Hepatocyte (in vitro differentiated cells): ENCODE data around the gene PPM1L. TPM values are rescaled to one million over a fixed set of nuclear protein-coding genes. Genes with fewer than 3 reads are reported as not detected.

Experiments used
- DNase-seq: peaks from one replicate; pipeline ENCODE4 v3.0.0-alpha.2; 2016; ENCODE audit warnings: low spot score
- H2AFZ ChIP-seq: fragments of 200-600 bp; sonication (generic); 2 replicates; pipeline ENCODE4 v1.6.0; 2016; ENCODE audit warnings: antibody characterized with exemption, mild to moderate bottlenecking
- H3K27ac ChIP-seq: fragments of 200-600 bp; sonication (generic); 2 replicates; pipeline ENCODE4 v1.5.1; 2016; ENCODE audit warnings: mild to moderate bottlenecking
- H3K27me3 ChIP-seq: fragments of 200-600 bp; sonication (generic); 2 replicates; pipeline ENCODE4 v1.6.1; 2016
- H3K36me3 ChIP-seq: fragments of 200-600 bp; sonication (generic); replicated peaks from 2 replicates; pipeline ENCODE4 v1.5.1; 2016; ENCODE audit warnings: low read depth; ENCODE audit not compliant: insufficient read depth
- H3K4me1 ChIP-seq: fragments of 200-600 bp; sonication (generic); 2 replicates; pipeline ENCODE4 v1.5.1; 2016; ENCODE audit warnings: mild to moderate bottlenecking, moderate library complexity; ENCODE audit not compliant: insufficient read depth
- H3K4me2 ChIP-seq: fragments of 200-600 bp; sonication (generic); 2 replicates; pipeline ENCODE4 v1.6.0; 2016
- H3K4me3 ChIP-seq: fragments of 200-600 bp; sonication (generic); 2 replicates; pipeline ENCODE4 v1.5.1; 2016; ENCODE audit warnings: mild to moderate bottlenecking
- H3K79me2 ChIP-seq: fragments of 200-600 bp; sonication (generic); 2 replicates; pipeline ENCODE4 v1.6.0; 2017; ENCODE audit warnings: mild to moderate bottlenecking
- H3K9me2 ChIP-seq: fragments of 200-600 bp; sonication (generic); replicated peaks from 2 replicates; pipeline ENCODE4 v1.6.0; 2017; ENCODE audit warnings: mild to moderate bottlenecking; ENCODE audit not compliant: insufficient read depth
- H3K9me3 ChIP-seq: fragments of 200-600 bp; sonication (generic); 2 replicates; pipeline ENCODE4 v1.5.1; 2016; ENCODE audit warnings: low read depth, mild to moderate bottlenecking
- H4K20me1 ChIP-seq: fragments of 200-600 bp; sonication (generic); 2 replicates; pipeline ENCODE4 v1.6.0; 2016; ENCODE audit warnings: mild to moderate bottlenecking; ENCODE audit not compliant: insufficient read depth, poor library complexity, severe bottlenecking
- EZH2 ChIP-seq: fragments of 200-600 bp; sonication (generic); IDR thresholded peaks from 2 replicates; pipeline ENCODE4 v1.6.1; 2016; ENCODE audit warnings: antibody characterized with exemption, mild to moderate bottlenecking, borderline replicate concordance
- EZH2phosphoT487 ChIP-seq: fragments of 200-600 bp; sonication (generic); IDR thresholded peaks from one replicate; pipeline ENCODE4 v1.6.1; 2018; ENCODE audit warnings: antibody characterized with exemption, mild to moderate bottlenecking, low read depth, moderate library complexity; ENCODE audit not compliant: unreplicated experiment, severe bottlenecking
- WGBS: methylation state at CpG from one replicate; pipeline ENCODE4 v1.1.6; 2016; ENCODE audit warnings: low lambda C conversion rate; ENCODE audit errors: missing lambda C conversion rate; 5-methylcytosine and 5-hydroxymethylcytosine counted together
- polyA plus RNA-seq: library from polyadenylated mRNA; unstranded; fragments of >200 nt; fragmentation: Nextera tagmentation; extraction: Ambion mirVana; gene quantifications from 2 replicates; pipeline ENCODE4 v1.2.1, GENCODE V29; 2016
- total RNA-seq: library from RNA; depleted of rRNA; stranded (reverse); fragments of >200 nt; gene quantifications from 2 replicates; pipeline ENCODE4 v1.2.3, GENCODE V29; 2014
- TF ChIP-seq, protein P1 (sequence below): fragments of 200-600 bp; sonication (generic); IDR thresholded peaks from 2 replicates; pipeline ENCODE4 v1.5.1; 2016; ENCODE audit warnings: antibody characterized with exemption, mild to moderate bottlenecking; ENCODE audit not compliant: poor library complexity

The PPM1L gene
- total and polyA plus RNA-seq, 2 experiments from 2014 or later = 5.1 to 13.1 TPM

GRCh38 chr3:161081633-161082032, 325.6 kb downstream of the PPM1L start:
- H3K4me3 ChIP-seq = no peak overlapping the region
- TF ChIP-seq EZH2phosphoT487 (no peak), EZH2 (no peak)
- TF ChIP-seq, protein P1, sequence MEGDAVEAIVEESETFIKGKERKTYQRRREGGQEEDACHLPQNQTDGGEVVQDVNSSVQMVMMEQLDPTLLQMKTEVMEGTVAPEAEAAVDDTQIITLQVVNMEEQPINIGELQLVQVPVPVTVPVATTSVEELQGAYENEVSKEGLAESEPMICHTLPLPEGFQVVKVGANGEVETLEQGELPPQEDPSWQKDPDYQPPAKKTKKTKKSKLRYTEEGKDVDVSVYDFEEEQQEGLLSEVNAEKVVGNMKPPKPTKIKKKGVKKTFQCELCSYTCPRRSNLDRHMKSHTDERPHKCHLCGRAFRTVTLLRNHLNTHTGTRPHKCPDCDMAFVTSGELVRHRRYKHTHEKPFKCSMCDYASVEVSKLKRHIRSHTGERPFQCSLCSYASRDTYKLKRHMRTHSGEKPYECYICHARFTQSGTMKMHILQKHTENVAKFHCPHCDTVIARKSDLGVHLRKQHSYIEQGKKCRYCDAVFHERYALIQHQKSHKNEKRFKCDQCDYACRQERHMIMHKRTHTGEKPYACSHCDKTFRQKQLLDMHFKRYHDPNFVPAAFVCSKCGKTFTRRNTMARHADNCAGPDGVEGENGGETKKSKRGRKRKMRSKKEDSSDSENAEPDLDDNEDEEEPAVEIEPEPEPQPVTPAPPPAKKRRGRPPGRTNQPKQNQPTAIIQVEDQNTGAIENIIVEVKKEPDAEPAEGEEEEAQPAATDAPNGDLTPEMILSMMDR = no peak
- 83% methylated on average over 4 of the region's 4 CpGs for WGBS
- H3K9me2 ChIP-seq = no peaks in the 10 kb centered on the region
- H3K27ac ChIP-seq = no peak overlapping the region
- no peak overlapping the region for H3K4me2 ChIP-seq
- no peaks in the 10 kb centered on the region for H3K9me3 ChIP-seq
- no peaks in the 10 kb centered on the region for H3K36me3 ChIP-seq
- no peak for DNase-seq
- no peaks in the 10 kb centered on the region for H3K4me1 ChIP-seq
- no peaks in the 10 kb centered on the region for H3K79me2 ChIP-seq
- H2AFZ ChIP-seq = no peak overlapping the region
- no peaks in the 10 kb centered on the region for H3K27me3 ChIP-seq
- H4K20me1 ChIP-seq = no peaks in the 10 kb centered on the region

GRCh38 chr3:161082063-161082462, 326.0 kb downstream of the PPM1L start:
- no peak overlapping the region for H3K4me3 ChIP-seq
- no peaks in the 10 kb centered on the region for H3K4me1 ChIP-seq
- no peaks in the 10 kb centered on the region for H3K9me2 ChIP-seq
- H3K27ac ChIP-seq = no peak overlapping the region
- H3K9me3 ChIP-seq = no peaks in the 10 kb centered on the region
- DNase-seq = no peak
- no peaks in the 10 kb centered on the region for H3K36me3 ChIP-seq
- no peak overlapping the region for H3K4me2 ChIP-seq
- H2AFZ ChIP-seq = no peak overlapping the region
- no peaks in the 10 kb centered on the region for H3K27me3 ChIP-seq
- 74% methylated on average over 2 of the region's 2 CpGs for WGBS
- H3K79me2 ChIP-seq = no peaks in the 10 kb centered on the region
- TF ChIP-seq, protein P1 = no peak
- TF ChIP-seq EZH2 = no peak
- no peaks in the 10 kb centered on the region for H4K20me1 ChIP-seq

DNA sequence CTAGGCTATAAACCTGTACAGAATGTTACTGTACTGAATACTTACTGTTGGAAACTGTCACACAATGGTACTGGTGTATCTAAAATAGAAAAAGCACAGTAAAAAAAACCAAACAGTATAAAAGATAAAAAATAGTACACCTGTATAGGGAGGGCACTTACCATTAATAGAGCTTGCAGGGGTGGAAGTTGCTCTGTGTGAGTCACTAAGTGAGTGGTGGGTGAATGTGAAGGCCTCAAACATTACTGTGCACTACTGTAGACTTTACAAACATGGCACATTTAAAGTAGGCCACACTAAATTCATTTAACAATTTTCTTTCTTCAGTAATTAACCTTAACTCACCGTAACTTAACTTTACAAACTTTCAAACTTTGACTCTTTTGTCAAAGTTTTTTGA, 327.1 kb downstream of the PPM1L start:
- Histone ChIP-seq H3K4me1 (no peaks in the 10 kb centered on the region), H3K79me2 (no peaks in the 10 kb centered on the region), H3K4me2 (no peak overlapping the region), H3K9me2 (no peaks in the 10 kb centered on the region), H3K36me3 (no peaks in the 10 kb centered on the region), H3K9me3 (no peaks in the 10 kb centered on the region), H3K4me3 (no peak overlapping the region), H3K27ac (no peak overlapping the region), H2AFZ (no peak overlapping the region), H3K27me3 (no peaks in the 10 kb centered on the region), H4K20me1 (no peaks in the 10 kb centered on the region)
- no peak for TF ChIP-seq EZH2
- no peak for DNase-seq
- 94% methylated on average over 1 of the region's 1 CpG for WGBS

DNA sequence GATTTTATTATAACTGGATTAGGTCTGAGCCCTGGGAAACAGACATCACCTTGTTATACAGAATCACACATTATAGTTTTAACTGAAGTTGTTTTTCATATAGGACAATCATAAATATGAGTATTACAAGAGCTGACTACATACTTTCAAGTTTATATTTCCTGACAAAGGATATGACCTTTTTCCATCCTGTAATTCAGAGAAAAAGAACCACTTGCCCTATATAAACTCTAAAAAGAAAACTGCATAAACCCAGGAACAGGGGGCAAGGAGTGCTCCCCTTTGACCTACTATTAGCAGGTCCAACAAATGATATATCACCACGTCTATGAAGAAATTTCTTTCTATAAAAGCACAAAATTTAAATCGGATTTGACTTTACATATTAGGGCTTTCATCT, 328.2 kb downstream of the PPM1L start:
- 80% methylated on average over 2 of the region's 2 CpGs for WGBS
- no peak for DNase-seq
- Histone ChIP-seq H4K20me1 (no peaks in the 10 kb centered on the region), H3K27me3 (no peaks in the 10 kb centered on the region), H3K4me2 (no peak overlapping the region), H3K27ac (no peak overlapping the region), H3K4me3 (no peak overlapping the region), H3K36me3 (no peaks in the 10 kb centered on the region), H3K79me2 (no peaks in the 10 kb centered on the region), H3K9me3 (no peaks in the 10 kb centered on the region), H2AFZ (no peak overlapping the region), H3K9me2 (no peaks in the 10 kb centered on the region), H3K4me1 (no peaks in the 10 kb centered on the region)
- TF ChIP-seq, protein P1 = no peak
- no peak for TF ChIP-seq EZH2phosphoT487
- TF ChIP-seq EZH2 = no peak
